GM18868 (cell line): Measurements from ENCODE around the gene DNAH17.

ENCODE experiments used
- ATAC-seq: cut with Tn5 transposase; IDR thresholded peaks from one replicate; pipeline ENCODE4 v1.9.1; 2021; ENCODE audit warnings: mild to moderate bottlenecking, moderate library complexity; ENCODE audit not compliant: unreplicated experiment

The DNAH17 gene

DNA sequence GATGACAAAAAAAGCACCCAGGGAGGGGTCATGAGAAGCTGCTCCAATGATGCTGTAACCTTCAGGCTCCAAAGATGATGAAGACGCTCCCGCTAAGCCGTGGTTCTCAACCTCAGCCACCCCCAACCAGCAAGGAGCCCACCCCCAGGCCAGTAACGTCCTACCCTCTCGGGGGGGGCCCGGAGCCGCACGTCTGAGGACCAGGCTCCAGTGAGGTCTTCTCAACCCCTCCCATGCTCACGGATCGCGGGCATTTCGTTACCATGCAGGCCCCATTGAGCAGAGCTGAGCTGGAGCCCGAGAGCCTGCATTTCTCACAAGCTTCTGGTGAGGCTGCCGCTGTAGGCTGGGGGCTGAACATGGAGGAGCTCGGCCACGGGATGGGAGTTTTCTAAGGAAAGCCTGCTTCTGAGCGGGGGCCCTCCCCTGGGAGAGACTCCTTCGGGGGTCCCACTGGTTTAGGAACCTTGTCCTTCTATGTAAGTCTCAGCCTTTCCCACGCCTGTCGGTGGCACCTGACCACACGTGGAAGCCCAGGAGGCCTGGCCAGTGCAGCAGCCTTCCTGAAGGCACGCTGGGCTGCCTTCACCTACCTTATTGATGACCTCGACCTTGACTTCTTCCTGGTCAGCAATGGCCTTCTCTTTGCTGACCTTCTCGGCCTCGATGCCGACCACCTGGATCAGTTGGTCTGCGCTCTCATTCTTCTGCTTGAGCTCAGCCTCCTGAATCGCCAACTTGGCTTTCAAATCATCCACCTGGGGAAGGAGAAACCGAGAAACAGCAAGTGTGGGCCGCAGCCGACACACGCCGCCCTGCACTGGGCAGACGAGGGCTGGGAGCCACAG, 116.0 kb downstream of the DNAH17 start:
- ATAC-seq, result no peak

DNA sequence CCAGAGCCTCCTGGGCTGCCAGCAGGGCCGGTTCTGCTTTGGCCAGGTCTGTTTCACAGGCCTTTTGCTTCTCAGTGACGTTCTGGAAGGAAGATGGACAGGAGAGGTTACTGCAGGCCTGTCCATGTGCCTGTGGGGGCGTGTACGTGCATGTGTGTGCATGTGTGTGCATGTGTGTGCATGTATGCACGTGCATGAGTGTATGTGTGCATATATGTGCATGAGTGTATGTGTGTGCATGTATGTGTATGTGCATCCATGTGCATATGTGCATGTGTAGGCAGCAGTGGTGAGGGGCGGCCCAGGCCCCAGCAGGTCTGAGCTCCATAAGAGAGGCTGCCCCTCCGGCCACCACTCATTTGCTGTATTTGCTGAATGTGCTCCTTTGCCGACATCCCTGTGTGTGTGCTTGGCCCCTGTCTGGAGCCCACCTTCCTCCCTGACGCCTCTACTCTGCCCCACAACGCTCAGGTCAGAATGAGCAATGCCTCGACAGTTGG, 117.0 kb downstream of the DNAH17 start:
- ATAC-seq, result no peak

DNA sequence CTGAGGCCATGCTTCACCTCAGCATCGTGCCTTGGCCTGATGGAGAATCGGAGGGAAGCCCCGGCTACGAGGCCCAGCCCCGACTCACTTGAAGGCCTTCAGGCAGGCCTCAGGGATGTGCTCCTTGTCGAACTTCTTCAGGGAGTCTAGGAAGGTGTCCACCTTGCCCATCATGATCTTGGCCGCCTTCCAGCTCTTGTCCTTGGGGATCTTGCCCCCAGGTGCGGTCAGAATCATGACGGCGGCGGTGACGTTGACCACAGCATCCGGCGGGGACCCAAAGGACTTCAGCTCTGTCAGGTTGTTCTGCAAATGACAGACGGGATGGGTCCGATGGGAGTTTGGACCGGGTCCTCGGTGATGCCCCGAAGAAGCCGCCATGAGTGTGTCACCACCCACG, 117.5 kb downstream of the DNAH17 start:
- no peak for ATAC-seq

DNA sequence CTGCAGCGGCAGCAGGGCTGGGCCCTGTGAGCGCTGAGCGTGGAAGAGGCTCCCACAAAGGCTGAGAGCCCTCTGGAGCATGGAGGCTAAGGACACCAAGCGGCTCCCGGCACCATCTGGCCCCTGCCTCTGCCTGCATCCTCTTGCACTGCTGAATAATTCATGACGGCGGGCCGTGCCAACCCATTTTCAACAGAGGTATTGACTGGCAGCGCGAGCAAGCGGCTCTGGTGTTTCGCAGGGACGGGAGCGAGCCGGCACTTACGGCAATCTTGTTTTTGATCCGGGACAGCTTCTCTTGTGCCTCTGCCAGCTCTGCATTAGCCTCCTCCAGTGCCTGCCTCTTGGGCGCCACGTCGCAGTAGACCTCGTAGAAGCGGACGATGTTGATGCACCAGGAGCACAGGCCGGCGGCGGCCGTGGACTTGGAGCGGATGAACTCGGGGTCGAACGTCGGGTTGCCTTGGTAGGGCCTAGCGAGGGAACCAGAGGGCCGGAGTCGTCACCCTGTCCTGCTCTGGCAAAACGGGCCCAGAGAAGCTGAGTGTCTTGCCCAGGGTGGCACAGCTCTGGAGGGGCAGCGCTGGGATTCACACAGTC, 118.4 kb downstream of the DNAH17 start:
- no peak for ATAC-seq

DNA sequence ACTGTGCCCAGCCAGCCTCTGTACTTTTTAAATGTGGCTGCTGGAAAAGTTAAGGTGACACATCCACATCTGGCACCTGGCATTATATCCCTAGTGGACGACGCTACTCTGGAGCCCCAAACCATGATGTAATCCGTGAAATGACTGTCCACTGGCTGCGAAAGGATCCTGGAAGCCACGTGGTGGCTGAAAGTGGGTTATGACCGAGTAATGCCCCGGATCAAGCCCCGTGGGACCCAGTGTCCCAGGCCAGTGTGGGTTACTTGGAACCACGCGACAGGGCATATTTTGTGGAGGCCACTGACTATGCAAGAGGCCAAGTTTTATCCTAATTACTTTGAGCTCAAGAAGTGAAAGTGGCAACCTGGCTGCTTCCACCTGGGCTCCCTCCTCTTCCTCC, 119.1 kb downstream of the DNAH17 start:
- no peak for ATAC-seq

DNA sequence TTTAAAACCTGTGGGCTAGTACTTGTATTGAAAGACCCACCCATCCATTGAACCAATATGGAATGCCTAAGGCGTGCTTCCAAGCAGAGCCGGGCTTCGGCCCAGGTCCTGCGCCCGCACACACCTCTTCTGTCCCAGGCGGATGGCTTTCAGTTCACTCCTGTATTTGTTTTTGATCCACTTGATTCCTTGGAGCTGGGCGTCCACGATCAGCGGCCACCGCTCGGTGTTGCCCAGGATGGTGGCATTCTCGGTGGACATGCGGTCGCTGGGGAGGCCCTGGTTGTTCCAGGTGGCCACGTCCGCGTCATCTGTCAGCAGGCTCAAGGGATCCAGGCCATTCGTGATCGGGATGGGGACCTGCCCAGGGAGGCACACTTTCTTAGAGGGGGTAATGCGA, 122.8 kb downstream of the DNAH17 start:
- ATAC-seq, result no peak

DNA sequence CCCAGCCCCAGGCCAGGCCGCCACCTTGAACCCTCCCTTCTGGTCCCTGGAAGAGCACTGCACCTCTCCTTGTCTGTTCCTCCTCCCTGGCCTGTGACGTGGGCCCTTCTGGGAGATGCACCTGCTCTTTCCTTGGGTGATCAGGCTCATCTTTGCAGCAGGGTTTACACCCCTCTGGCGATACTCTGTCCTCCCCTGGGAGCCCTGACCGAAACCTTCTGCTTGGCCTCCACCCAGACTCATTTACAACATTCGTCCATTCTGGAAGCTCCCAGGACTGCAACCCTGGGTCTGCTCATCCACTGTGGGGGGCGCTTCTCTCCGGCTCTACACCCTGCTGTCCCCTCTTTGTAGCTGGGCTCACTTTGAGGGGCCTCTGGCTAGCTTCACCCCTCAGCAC, 125.4 kb downstream of the DNAH17 start:
- no peak for ATAC-seq

DNA sequence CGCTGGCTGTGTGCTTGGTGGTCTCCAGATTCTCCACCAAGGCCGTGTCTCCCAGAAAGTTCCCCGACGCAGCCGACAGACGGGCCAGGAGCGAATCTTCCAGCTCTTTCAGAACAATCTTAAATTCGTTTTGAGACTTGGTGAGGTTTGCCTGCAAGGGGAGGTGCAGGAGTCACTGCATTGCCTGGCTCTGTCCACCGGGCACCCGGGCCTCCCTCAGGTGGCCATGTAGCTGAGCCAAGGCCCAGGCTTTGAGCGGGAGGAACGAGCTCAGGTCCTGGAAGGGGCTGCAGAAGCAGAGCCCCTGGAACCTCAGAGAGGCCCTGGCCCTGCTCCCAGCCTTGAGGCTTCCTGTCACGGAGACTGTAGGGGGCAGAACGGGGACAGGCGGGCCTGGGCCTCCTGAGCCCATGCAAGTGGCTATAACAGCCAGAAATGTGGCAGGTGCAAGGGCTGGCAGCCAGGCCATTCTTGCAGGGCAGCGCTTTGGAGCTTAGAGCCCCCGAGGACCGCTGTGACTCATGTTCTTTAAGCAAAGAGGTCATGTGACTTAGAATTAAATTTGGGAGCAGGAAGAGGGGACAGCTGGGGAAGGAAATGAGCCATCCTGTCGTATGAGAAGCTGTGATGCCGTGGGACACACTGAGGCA, 126.4 kb downstream of the DNAH17 start:
- ATAC-seq, result no peak

DNA sequence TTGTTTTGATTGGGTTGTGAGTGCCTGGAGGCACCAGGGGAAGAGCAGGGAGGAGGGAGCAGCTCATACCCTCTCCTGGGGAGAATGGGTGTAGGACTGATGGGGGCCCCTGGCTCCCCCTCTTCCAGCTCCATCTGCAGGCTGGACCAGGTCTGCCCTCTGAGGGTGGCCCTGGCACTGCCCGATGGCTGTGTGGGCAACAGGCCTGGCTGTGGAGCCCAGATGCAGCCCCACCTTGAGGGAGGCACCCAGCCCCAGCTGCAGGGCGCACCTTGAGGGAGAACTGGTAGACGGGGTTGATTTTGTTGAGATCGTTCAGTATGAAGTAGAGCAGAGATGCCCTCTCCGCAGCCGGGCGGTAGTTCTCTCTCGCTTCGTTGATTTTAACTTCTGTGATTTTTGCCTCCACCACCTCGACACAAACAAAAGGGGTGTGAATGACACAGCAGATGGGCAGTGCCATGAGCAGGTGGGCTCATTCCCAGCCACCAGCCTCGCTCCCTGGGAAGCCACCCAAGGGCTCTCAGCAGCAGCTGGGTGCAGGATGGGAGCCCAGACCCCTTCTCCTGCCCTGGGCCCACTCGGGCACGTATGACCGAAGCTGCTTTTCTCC, 127.1 kb downstream of the DNAH17 start:
- ATAC-seq, result no peak

DNA sequence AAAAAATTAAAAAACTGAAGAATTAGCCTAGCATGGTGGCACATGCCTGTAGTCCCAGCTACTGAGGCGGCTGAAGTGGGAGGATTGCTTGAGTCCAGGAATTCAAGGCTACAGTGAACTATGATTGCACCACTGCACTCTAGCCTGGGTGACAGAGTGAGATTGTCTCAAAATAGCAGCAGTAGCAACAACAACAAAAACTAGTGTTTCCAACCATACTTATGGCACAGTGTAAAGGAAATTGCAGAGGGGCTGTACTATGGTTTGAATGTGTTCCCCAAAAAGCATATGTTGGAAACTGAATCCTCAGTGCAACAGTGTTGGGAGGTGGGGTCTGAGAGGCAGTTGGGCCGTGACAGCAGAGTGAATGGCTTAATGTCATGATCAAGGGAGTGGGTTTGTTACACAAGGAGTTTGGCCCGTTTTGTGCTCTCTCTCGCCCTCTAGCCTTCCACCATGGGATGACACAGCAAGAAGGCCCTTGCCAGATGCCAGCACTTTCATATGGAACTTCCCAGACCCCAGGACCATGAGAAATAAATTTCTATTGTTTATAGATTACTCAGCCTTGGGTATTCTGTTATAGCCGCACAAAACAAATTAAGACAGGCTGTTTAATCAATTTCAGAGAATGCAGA, 128.7 kb downstream of the DNAH17 start:
- no peak for ATAC-seq

DNA sequence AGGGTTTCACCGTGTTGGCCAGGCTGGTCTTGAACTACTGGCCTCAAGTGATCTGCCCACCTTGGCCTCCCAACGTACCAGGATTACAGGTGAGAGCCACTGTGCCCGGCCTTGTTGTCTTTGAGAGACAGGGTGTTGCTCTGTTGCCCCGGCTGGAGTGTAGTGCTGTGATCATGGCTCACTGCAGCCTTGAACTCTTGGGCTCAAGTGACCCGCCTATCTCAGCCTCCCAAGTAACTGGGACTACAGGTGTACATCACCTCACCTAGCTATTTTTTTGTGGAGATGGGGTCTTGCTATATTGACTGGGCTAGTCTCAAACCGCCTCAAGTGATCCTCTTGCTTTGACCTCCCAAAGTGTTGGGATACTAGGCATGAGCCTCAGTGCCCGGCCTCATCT, 130.4 kb downstream of the DNAH17 start:
- ATAC-seq, result no peak

DNA sequence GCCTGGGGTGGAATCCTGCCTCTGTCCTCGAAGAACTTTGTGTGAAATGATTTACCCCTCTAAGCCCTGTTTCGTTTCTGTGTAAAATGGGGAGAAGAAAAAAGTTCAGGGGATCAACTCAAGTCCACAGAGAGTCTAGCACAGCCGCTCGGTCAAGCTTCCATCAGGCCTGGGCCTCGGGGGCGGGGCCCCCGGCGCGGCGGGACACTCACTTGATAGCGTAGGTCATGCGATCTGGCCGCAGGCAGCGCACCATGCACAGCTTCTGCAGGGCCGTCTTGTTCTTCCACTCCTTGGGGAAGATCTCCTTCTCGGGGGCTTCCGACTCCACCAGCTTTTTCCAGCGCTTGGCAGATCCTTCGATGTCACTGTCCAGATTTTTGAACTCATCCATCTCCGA, 132.8 kb downstream of the DNAH17 start:
- no peak for ATAC-seq

DNA sequence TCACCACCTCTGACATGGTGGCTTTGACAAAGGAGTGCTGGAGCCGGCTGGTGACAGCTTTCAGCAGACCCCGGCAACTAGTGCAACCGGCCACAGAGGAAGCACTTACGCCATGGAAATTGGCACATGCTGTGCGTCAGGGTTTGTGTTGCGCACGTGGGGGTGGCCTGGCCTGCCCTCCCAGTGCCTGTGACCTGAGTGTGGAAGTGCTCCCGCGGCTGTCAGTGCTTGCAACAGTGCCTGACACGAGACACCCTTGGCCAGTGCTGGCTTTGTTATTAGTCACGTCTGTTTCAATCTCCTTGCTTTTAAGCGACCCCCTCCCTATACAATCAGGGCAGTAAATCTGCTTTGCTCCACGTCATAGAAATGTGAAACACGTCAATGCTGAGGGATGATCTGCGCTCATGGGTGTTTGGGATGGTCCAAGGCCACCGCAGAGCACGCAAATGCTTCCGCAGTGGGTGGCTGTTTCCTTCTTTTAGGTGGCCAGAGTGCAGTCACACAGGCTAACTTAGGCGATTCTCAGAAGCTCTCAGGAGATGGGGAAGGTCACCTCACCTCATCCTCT, 134.5 kb downstream of the DNAH17 start:
- no peak for ATAC-seq

DNA sequence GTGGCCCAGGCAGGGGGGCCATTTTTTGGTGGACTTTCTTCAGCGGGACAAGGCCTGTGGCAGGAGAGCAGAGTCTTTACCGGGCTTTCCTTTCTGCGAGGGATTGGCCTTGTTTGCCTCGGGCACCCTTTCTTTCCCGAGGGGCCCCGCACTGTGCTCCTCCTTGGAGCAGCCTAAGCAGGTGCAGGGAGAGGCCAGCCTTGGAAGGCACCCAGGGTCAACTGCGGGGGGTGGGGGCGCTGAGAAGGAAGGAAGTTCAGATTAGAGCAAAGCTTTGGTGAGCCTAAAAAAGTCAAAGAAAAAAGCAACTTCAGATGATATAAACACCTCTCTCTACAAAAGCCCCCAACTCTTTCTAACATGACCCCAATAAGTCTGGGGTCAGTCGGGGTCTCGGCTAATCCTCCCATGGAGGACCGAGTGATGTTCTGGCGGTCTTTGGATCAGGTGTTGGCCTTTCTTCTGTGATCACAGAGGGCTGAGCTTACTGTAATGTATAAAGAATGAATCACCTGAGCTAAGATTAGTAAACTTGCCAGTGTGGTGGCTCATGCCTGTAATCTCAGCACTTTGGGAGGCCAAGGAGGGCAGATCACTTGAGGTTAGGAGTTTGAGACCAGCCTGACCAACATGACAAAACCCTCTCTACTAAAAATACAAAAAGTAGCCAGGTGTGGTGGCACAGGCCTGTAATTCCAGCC, 135.8 kb downstream of the DNAH17 start:
- no peak for ATAC-seq

DNA sequence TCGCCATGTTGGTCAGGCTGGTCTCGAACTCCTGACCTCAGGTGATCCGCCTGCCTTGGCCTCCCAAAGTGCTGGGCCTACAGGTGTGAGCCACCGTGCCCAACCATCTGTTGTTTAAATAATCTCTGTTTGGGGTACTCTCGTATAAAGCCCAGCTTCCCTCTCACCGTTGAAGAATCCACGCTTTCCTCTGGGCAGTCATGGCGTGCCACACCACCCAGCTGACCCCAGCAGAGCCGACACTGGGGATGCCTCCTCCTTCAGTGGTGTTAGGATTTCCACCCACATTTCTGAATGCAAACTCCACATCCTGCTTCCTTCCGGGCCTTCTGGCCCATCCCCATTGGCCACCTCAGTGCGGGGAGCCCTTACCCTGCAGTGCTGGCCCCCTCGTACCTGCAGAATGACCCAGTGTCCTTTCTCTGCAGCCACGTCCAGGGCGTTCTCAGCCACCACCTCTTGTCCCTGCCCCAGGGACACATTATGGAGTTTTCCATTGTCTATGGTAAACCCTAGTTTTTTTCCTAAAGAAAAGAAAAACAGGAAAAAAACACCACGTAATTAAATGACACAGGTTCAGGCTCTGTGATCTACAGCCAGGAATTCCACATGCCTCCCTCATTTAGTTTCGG, 138.4 kb downstream of the DNAH17 start:
- ATAC-seq, result no peak

DNA sequence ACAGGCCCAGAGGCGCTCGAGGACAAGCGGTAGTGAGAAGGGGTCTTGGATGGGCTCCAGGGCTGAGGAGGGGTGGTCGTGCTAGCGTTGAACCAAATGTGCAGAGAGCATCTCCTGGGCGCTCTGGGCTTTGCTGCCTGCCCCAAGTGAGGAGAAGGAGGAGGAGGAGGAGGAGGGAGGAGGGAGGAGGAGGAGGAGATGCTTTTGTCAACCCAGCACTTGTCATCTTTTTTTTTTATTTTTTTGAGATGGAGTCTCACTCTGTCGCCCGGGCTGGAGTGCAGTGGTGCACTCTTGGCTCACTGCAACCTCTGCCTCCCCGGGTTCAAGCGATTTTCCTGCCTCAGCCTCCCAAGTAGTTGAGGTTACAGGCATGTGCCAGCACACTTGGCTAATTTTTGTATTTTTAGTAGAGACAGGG, 138.9 kb downstream of the DNAH17 start:
- no peak for ATAC-seq

DNA sequence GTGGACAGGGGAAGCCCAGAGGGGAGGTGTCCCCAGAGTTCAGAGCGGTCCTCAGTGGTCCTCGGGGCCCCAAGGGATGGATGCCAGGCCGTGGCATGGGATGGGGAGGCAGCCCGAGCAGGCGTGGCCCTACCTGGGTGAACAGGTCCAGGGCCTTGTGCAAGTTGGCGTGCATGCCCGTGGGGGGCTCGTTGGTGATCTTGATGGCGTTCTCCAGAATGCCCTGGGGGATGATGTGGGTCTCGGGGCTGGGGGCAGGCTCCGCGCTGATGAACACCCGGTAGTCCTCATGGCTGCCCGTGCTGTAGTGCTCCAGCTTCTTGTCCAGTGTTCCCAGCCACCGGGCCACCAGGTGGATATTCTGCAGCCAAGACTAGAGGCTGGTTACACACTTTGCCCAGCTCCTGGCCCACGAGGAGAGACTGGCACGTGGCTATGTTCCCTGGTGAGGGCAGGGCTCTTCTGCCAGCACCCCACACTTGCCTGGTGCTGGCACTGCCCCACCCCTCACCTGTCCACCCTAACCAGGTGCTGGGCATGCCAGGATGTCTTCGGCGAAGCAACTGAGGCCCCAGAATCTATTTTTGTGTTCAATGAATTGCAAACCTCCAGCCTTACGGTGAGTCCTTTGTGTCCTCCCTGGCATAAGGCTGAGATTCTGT, 139.6 kb downstream of the DNAH17 start:
- ATAC-seq, result no peak

DNA sequence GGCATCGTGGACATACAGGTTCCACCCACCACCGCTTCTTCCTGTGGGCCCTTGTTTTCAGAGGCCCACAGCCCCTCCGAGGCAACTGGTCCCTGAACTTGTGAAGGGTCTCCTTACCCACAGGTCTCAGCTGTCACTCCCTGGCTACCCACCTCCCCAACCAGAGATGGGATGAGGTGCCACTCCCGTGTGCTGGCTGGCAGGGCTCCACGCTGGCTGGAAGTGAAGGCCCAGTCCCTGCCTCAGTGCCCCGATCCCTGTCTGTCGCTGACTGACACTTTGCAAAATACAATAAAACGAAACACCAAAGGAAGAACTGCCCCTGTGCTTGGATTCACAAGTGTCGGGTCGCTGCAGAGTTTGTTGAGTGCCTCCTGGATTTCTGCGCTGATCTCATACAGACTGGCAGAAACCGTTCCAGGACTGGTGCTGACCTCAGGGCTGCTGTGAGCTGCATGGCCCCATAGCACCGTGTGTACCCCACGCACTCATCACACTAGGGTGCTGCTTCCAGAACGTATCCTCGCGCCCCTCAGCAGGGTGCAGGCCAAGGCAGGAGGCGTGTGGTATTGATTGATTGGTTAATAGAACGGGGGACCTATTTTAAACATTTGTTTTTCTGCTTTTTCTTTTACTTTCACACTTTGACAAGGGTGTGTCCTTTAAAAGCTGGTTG, 141.7 kb downstream of the DNAH17 start:
- no peak for ATAC-seq
